Measurements from ENCODE around the gene HDLBP. TPM values are rescaled to one million over a fixed set of nuclear protein-coding genes. Genes with fewer than 3 reads are reported as not detected.
A peak's percentile ranks its signal among the peaks of the same experiment; 100 is the strongest.

Gene HDLBP
- total RNA-seq, 1 experiment from 2014 or later: 908 TPM

DNA sequence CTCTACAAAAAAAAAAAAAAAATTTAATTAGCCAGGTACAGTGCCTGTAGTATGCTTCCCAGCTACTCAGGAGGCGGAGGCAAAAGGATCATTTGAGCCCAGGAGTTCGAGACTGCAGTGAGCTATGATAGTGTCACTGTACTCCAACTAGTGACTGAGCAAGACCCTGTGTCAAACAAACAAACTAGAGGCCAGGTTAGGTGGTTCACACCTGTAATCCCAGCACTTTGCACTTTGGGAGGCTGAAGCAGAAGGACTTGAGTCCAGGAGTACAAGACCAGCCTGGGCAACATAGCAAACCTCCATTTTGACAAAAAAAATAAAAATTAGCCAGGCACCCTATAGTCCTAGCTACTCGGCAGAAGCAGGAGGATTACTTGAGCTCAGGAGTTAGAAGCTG lies 13.4 kb downstream of the HDLBP start:
- Histone ChIP-seq H4K20me1 (ENCODE audit: insufficient read depth) (peaks cover 96% of the 10 kb centered on the region), H3K27ac (peak overlapping the region; percentile 11; the same call in 1 of the 2 replicates), H3K4me2 (no peak overlapping the region), H3K4me3 (no peak overlapping the region), H3K4me1 (replicated peaks; ENCODE audit: insufficient read depth) (no peaks in the 10 kb centered on the region; the same call in 1 of the 2 replicates), H3K9me3 (ENCODE audit: insufficient read depth, low read depth) (no peaks in the 10 kb centered on the region), H2AFZ (no peak overlapping the region), H3K9me2 (ENCODE audit: insufficient read depth) (no peaks in the 10 kb centered on the region), H3K36me3 (ENCODE audit: low read depth) (peaks cover 5% of the 10 kb centered on the region; the same call in 1 of the 2 replicates), H3F3A (ENCODE audit: insufficient read depth, low read depth) (peaks cover 22% of the 10 kb centered on the region; the same call in 1 of the 2 replicates), H3K27me3 (ENCODE audit: insufficient read depth, low read depth) (no peaks in the 10 kb centered on the region), H3K79me2 (ENCODE audit: low read depth) (peaks cover 97% of the 10 kb centered on the region)
- no TSS peak for BruUV-seq (replicated peaks)
- POLR2A ChIA-PET (ENCODE audit: unreplicated experiment): interaction anchor here (0.6 kb wide), 1 partner anchor 9 kb away, joined by 8 read pairs; no protein-coding TSS in a partner anchor
- no peak for DNase-seq
- TF ChIP-seq, protein P1, sequence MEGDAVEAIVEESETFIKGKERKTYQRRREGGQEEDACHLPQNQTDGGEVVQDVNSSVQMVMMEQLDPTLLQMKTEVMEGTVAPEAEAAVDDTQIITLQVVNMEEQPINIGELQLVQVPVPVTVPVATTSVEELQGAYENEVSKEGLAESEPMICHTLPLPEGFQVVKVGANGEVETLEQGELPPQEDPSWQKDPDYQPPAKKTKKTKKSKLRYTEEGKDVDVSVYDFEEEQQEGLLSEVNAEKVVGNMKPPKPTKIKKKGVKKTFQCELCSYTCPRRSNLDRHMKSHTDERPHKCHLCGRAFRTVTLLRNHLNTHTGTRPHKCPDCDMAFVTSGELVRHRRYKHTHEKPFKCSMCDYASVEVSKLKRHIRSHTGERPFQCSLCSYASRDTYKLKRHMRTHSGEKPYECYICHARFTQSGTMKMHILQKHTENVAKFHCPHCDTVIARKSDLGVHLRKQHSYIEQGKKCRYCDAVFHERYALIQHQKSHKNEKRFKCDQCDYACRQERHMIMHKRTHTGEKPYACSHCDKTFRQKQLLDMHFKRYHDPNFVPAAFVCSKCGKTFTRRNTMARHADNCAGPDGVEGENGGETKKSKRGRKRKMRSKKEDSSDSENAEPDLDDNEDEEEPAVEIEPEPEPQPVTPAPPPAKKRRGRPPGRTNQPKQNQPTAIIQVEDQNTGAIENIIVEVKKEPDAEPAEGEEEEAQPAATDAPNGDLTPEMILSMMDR (conservative IDR thresholded peaks at IDR 0.05): no peak
- TF ChIP-seq EZH2 (IDR thresholded peaks at IDR 0.05; ENCODE audit: low read depth): no peak
- intact Hi-C loops (cut with micrococcal nuclease; ENCODE audit: unreplicated experiment): no loop called here
- CTCF ChIA-PET: no interaction called here

DNA sequence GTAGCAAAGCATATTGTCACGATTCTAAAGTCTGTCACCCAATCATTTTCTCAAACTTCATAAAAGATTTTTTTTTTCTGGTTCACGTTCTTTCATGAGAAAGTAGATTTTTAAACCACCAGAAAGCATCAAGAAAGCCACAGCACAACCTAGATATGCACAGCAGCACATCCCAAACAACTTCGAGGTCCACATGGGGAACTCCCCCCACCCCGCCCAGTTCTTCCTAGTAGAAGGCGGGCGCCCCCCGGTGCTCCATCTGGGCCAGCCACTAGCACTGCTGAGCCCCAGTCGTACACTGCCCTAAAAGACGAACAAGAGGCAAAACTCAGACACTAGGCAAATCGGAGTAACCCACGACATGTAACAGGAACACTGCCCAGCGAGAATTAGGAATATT lies 15.5 kb downstream of the HDLBP start:
- TF ChIP-seq, protein P1 (conservative IDR thresholded peaks at IDR 0.05): no peak
- TF ChIP-seq EZH2 (IDR thresholded peaks at IDR 0.05; ENCODE audit: low read depth): no peak
- Histone ChIP-seq H3K9me2 (ENCODE audit: insufficient read depth) (no peaks in the 10 kb centered on the region), H2AFZ (no peak overlapping the region), H3K9me3 (ENCODE audit: insufficient read depth, low read depth) (no peaks in the 10 kb centered on the region), H3K27ac (no peak overlapping the region), H4K20me1 (ENCODE audit: insufficient read depth) (peaks cover 94% of the 10 kb centered on the region), H3K4me1 (replicated peaks; ENCODE audit: insufficient read depth) (no peaks in the 10 kb centered on the region; the same call in 1 of the 2 replicates), H3K4me2 (no peak overlapping the region), H3K4me3 (no peak overlapping the region), H3F3A (ENCODE audit: insufficient read depth, low read depth) (peaks cover 22% of the 10 kb centered on the region; the same call in 1 of the 2 replicates), H3K36me3 (ENCODE audit: low read depth) (peaks cover 6% of the 10 kb centered on the region; the same call in 1 of the 2 replicates), H3K27me3 (ENCODE audit: insufficient read depth, low read depth) (no peaks in the 10 kb centered on the region), H3K79me2 (ENCODE audit: low read depth) (peaks cover 97% of the 10 kb centered on the region)
- no TSS peak for BruUV-seq (replicated peaks)
- DNase-seq: no peak
- intact Hi-C loops (cut with micrococcal nuclease; ENCODE audit: unreplicated experiment): no loop called here
- CTCF ChIA-PET: no interaction called here
- POLR2A ChIA-PET (ENCODE audit: unreplicated experiment): no interaction called here

DNA sequence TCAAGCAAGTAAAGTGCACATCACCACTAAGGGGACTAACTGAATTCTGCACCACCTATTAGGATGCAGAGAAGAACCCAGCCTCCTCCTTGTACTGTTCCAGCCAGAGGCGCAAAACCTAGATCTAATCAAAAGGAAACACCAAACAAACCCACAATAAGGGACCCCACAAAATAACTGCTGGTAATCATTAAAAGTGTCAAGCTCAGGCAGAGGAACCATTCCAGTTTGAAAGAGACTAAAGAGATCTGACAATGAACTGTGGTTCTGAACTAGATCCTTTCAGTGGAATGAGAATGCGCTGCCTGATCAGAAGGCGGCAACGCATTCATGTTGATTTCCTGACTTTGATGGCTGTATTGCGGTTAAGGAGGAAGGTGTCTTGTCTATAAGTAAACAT lies 16.8 kb downstream of the HDLBP start:
- Histone ChIP-seq H4K20me1 (ENCODE audit: insufficient read depth) (peaks cover 94% of the 10 kb centered on the region), H3K4me2 (no peak overlapping the region), H3K27ac (no peak overlapping the region), H3K4me1 (replicated peaks; ENCODE audit: insufficient read depth) (no peaks in the 10 kb centered on the region; the same call in 1 of the 2 replicates), H3K36me3 (ENCODE audit: low read depth) (peaks cover 6% of the 10 kb centered on the region; the same call in 1 of the 2 replicates), H3K79me2 (ENCODE audit: low read depth) (peaks cover 97% of the 10 kb centered on the region), H3K9me3 (ENCODE audit: insufficient read depth, low read depth) (no peaks in the 10 kb centered on the region), H2AFZ (no peak overlapping the region), H3F3A (ENCODE audit: insufficient read depth, low read depth) (peaks cover 12% of the 10 kb centered on the region; the same call in 1 of the 2 replicates), H3K9me2 (ENCODE audit: insufficient read depth) (no peaks in the 10 kb centered on the region), H3K4me3 (no peak overlapping the region), H3K27me3 (ENCODE audit: insufficient read depth, low read depth) (no peaks in the 10 kb centered on the region)
- DNase-seq: no peak
- CTCF ChIA-PET: interaction anchor here (0.6 kb wide), 1 partner anchor 343 kb away, joined by 3 read pairs; no protein-coding TSS in a partner anchor
- POLR2A ChIA-PET (ENCODE audit: unreplicated experiment): interaction anchor here (0.6 kb wide), 1 partner anchor 17 kb away, joined by 6 read pairs; no protein-coding TSS in a partner anchor
- intact Hi-C loops (cut with micrococcal nuclease; ENCODE audit: unreplicated experiment): no loop called here
- TF ChIP-seq EZH2 (IDR thresholded peaks at IDR 0.05; ENCODE audit: low read depth): no peak
- TF ChIP-seq, protein P1 (conservative IDR thresholded peaks at IDR 0.05): no peak
- no TSS peak for BruUV-seq (replicated peaks)

Measured in PC-9 (cell line).